ENCODE measurements around the gene C8G.

C8G gene

DNA sequence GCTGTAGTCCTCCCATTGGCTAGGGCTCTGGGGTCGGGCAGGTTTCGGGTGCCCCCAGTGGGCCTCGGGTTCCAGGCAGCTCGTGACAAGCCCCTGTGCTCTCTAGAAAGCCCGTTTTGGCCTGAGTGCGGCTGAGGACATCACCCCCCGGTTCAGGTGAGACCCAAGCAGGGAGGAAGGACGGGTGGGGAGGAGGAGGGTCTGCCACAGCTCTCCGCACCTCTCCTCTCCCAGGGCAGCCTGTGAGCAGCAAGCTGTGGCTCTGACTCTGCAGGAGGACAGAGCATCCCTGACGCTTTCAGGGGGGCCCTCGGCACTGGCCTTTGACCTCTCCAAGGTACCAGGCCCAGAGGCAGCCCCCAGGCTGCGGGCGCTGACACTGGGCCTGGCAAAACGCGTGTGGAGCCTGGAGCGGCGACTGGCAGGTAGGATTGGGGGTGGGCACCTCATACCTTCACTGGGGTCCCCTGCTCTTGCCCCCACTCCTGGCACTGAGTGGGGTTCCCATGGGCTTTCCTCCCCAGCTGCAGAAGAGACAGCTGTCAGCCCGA lies 47.9 kb downstream of the C8G start:
- Histone ChIP-seq H3K27me3 (ENCODE audit: insufficient read depth, low read length) (peaks cover 11% of the 10 kb centered on the region; the same call in 1 of the 2 replicates), H3K4me1 (ENCODE audit: insufficient read depth, low read length) (peaks cover 9% of the 10 kb centered on the region), H3K9me3 (ENCODE audit: insufficient read depth, low read depth, low read length) (0 out of 2 replicates have a peak, but pooled peaks cover 6% of the 10 kb centered on the region), H3K4me3 (ENCODE audit: low read length) (peak overlapping the region; percentile 77), H3K27ac (ENCODE audit: low read depth, low read length) (0 out of 2 replicates have a peak overlapping the region, but pooled peaks have one; percentile 55), H3K36me3 (ENCODE audit: insufficient read depth, low read length) (peaks cover 5% of the 10 kb centered on the region; the same call in 1 of the 2 replicates), H3K9ac (ENCODE audit: low read depth, low read length) (peak overlapping the region; percentile 70)
- WGBS = 41% methylated on average over 18 of the region's 18 CpGs

GRCh38 chr9:136994180-136994887 lies 49.3 kb downstream of the C8G start:
- H3K4me3 ChIP-seq (ENCODE audit: low read length) = 0 out of 2 replicates have a peak overlapping the region, but pooled peaks have one; percentile 23
- H3K4me1 ChIP-seq (ENCODE audit: insufficient read depth, low read length) = peaks cover 9% of the 10 kb centered on the region
- no peak overlapping the region for H3K9ac ChIP-seq (ENCODE audit: low read depth, low read length)
- 0 out of 2 replicates have a peak, but pooled peaks cover 6% of the 10 kb centered on the region for H3K9me3 ChIP-seq (ENCODE audit: insufficient read depth, low read depth, low read length)
- 95% methylated on average over 54 of the region's 54 CpGs for WGBS
- peaks cover 5% of the 10 kb centered on the region; the same call in 1 of the 2 replicates for H3K36me3 ChIP-seq (ENCODE audit: insufficient read depth, low read length)
- H3K27ac ChIP-seq (ENCODE audit: low read depth, low read length) = no peak overlapping the region
- peaks cover 11% of the 10 kb centered on the region; the same call in 1 of the 2 replicates for H3K27me3 ChIP-seq (ENCODE audit: insufficient read depth, low read length)

GRCh38 chr9:136994888-136995230 lies 49.8 kb downstream of the C8G start:
- Histone ChIP-seq H3K36me3 (ENCODE audit: insufficient read depth, low read length) (peaks cover 5% of the 10 kb centered on the region; the same call in 1 of the 2 replicates), H3K4me3 (ENCODE audit: low read length) (peak overlapping the region; percentile 21; the same call in 1 of the 2 replicates)
- WGBS = 96% methylated on average over 40 of the region's 40 CpGs

DNA sequence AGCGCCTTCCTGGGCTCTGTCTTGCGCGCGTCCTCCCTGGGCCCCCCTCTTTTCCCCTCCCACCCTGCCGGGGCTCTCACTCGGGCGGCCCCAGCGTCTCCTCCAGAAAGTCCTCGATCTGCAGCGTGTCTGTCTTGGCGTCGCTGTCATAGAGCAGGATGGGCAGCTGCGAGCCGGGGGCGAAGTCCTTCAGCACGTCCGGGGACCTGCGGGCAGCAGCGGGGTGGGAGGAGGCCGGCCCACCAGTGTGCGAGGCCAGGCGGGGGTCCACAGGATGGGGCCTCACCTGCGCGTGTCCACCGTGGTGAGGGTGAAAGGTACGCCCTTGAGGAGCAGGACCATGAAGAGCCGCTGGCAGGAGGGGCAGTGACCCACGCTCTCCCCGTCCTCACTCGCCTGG lies 50.3 kb downstream of the C8G start:
- Histone ChIP-seq H3K4me1 (ENCODE audit: insufficient read depth, low read length) (peaks cover 9% of the 10 kb centered on the region), H3K4me3 (ENCODE audit: low read length) (no peak overlapping the region), H3K27me3 (ENCODE audit: insufficient read depth, low read length) (peaks cover 11% of the 10 kb centered on the region; the same call in 1 of the 2 replicates), H3K27ac (ENCODE audit: low read depth, low read length) (no peak overlapping the region), H3K9me3 (ENCODE audit: insufficient read depth, low read depth, low read length) (0 out of 2 replicates have a peak, but pooled peaks cover 3% of the 10 kb centered on the region), H3K36me3 (ENCODE audit: insufficient read depth, low read length) (peaks cover 5% of the 10 kb centered on the region; the same call in 1 of the 2 replicates), H3K9ac (ENCODE audit: low read depth, low read length) (no peak overlapping the region)
- 94% methylated on average over 30 of the region's 30 CpGs for WGBS

More at GRCh38 chr9:136994888-136995230, 49.8 kb downstream of the C8G start:
- Histone ChIP-seq H3K9me3 (ENCODE audit: insufficient read depth, low read depth, low read length) (0 out of 2 replicates have a peak, but pooled peaks cover 6% of the 10 kb centered on the region), H3K9ac (ENCODE audit: low read depth, low read length) (no peak overlapping the region), H3K27me3 (ENCODE audit: insufficient read depth, low read length) (peaks cover 11% of the 10 kb centered on the region; the same call in 1 of the 2 replicates), H3K4me1 (ENCODE audit: insufficient read depth, low read length) (peaks cover 9% of the 10 kb centered on the region), H3K27ac (ENCODE audit: low read depth, low read length) (no peak overlapping the region)

GRCh38 chr9:136995772-136996311 lies 50.8 kb downstream of the C8G start:
- peaks cover 5% of the 10 kb centered on the region; the same call in 1 of the 2 replicates for H3K36me3 ChIP-seq (ENCODE audit: insufficient read depth, low read length)
- no peak overlapping the region for H3K4me3 ChIP-seq (ENCODE audit: low read length)
- 86% methylated on average over 12 of the region's 12 CpGs for WGBS
- H3K27me3 ChIP-seq (ENCODE audit: insufficient read depth, low read length) = peaks cover 11% of the 10 kb centered on the region; the same call in 1 of the 2 replicates
- H3K9ac ChIP-seq (ENCODE audit: low read depth, low read length) = no peak overlapping the region
- no peaks in the 10 kb centered on the region for H3K9me3 ChIP-seq (ENCODE audit: insufficient read depth, low read depth, low read length)
- H3K27ac ChIP-seq (ENCODE audit: low read depth, low read length) = no peak overlapping the region
- H3K4me1 ChIP-seq (ENCODE audit: insufficient read depth, low read length) = peaks cover 9% of the 10 kb centered on the region

Measured in HUES64 (cell line).